Mammary epithelial cell (primary cell): Measurements from ENCODE around the gene GUCY2D.

ENCODE experiments used
- CTCF ChIP-seq, 2 donors: IDR thresholded peaks in 1 of 2; conservative IDR thresholded peaks in 1 of 2; 2 replicates each; pipeline ENCODE4 v1.5.1; 2011 to 2012; ENCODE audit warnings: inconsistent platforms in 2 of 2, low read length in 2 of 2, mild to moderate bottlenecking in 2 of 2, control low read depth in 1 of 2, low read depth in 1 of 2; ENCODE audit not compliant: insufficient read depth in 1 of 2; ENCODE audit errors: extremely low read depth in 1 of 2
- EZH2 ChIP-seq: IDR thresholded peaks from 2 replicates; pipeline ENCODE4 v1.6.1; 2012; ENCODE audit warnings: low read length, inconsistent platforms, borderline replicate concordance

GRCh38 chr17:8067806-8068205 lies 65.4 kb downstream of the GUCY2D start:
- no peak for TF ChIP-seq CTCF (conservative IDR thresholded peaks at IDR 0.05 in 1 of 2, IDR thresholded peaks at IDR 0.05 in 1 of 2; ENCODE audit: extremely low read depth in 1 of 2, insufficient read depth in 1 of 2, low read depth in 1 of 2, low read length in 2 of 2)
- no peak for TF ChIP-seq EZH2
